ENCODE data around the gene HSPH1. TPM values are rescaled to one million over a fixed set of nuclear protein-coding genes. Genes with fewer than 3 reads are reported as not detected.

The HSPH1 gene
- total and polyA plus RNA-seq, 2 of the 8 experiments (the other 6 are each of a cell fraction or from before 2014, with no cell fraction given) = 14.2 to 145 TPM

DNA sequence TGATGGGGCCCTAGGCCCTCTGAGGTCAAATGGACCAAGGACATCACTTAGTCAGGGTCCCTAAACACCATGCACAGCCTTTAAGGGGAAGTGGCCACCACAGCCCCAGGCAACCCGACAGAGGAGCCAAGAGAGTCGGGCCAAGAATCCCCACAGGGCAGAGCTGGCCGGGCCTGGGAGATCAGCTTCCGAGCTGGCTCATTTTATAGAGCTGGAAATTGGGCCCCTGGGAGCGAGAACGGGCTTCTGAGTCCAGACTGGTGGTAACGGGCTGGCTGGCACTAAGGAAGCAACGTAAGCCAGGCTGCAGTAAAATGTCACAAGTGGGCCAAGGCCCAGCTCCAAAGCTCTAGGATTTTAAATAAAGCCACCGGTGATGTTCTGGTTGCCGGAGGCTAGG is 51.1 kb downstream of the HSPH1 start (continued):
- TF ChIP-seq, protein P1, sequence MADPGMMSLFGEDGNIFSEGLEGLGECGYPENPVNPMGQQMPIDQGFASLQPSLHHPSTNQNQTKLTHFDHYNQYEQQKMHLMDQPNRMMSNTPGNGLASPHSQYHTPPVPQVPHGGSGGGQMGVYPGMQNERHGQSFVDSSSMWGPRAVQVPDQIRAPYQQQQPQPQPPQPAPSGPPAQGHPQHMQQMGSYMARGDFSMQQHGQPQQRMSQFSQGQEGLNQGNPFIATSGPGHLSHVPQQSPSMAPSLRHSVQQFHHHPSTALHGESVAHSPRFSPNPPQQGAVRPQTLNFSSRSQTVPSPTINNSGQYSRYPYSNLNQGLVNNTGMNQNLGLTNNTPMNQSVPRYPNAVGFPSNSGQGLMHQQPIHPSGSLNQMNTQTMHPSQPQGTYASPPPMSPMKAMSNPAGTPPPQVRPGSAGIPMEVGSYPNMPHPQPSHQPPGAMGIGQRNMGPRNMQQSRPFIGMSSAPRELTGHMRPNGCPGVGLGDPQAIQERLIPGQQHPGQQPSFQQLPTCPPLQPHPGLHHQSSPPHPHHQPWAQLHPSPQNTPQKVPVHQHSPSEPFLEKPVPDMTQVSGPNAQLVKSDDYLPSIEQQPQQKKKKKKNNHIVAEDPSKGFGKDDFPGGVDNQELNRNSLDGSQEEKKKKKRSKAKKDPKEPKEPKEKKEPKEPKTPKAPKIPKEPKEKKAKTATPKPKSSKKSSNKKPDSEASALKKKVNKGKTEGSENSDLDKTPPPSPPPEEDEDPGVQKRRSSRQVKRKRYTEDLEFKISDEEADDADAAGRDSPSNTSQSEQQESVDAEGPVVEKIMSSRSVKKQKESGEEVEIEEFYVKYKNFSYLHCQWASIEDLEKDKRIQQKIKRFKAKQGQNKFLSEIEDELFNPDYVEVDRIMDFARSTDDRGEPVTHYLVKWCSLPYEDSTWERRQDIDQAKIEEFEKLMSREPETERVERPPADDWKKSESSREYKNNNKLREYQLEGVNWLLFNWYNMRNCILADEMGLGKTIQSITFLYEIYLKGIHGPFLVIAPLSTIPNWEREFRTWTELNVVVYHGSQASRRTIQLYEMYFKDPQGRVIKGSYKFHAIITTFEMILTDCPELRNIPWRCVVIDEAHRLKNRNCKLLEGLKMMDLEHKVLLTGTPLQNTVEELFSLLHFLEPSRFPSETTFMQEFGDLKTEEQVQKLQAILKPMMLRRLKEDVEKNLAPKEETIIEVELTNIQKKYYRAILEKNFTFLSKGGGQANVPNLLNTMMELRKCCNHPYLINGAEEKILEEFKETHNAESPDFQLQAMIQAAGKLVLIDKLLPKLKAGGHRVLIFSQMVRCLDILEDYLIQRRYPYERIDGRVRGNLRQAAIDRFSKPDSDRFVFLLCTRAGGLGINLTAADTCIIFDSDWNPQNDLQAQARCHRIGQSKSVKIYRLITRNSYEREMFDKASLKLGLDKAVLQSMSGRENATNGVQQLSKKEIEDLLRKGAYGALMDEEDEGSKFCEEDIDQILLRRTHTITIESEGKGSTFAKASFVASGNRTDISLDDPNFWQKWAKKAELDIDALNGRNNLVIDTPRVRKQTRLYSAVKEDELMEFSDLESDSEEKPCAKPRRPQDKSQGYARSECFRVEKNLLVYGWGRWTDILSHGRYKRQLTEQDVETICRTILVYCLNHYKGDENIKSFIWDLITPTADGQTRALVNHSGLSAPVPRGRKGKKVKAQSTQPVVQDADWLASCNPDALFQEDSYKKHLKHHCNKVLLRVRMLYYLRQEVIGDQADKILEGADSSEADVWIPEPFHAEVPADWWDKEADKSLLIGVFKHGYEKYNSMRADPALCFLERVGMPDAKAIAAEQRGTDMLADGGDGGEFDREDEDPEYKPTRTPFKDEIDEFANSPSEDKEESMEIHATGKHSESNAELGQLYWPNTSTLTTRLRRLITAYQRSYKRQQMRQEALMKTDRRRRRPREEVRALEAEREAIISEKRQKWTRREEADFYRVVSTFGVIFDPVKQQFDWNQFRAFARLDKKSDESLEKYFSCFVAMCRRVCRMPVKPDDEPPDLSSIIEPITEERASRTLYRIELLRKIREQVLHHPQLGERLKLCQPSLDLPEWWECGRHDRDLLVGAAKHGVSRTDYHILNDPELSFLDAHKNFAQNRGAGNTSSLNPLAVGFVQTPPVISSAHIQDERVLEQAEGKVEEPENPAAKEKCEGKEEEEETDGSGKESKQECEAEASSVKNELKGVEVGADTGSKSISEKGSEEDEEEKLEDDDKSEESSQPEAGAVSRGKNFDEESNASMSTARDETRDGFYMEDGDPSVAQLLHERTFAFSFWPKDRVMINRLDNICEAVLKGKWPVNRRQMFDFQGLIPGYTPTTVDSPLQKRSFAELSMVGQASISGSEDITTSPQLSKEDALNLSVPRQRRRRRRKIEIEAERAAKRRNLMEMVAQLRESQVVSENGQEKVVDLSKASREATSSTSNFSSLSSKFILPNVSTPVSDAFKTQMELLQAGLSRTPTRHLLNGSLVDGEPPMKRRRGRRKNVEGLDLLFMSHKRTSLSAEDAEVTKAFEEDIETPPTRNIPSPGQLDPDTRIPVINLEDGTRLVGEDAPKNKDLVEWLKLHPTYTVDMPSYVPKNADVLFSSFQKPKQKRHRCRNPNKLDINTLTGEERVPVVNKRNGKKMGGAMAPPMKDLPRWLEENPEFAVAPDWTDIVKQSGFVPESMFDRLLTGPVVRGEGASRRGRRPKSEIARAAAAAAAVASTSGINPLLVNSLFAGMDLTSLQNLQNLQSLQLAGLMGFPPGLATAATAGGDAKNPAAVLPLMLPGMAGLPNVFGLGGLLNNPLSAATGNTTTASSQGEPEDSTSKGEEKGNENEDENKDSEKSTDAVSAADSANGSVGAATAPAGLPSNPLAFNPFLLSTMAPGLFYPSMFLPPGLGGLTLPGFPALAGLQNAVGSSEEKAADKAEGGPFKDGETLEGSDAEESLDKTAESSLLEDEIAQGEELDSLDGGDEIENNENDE (IDR thresholded peaks at IDR 0.05; ENCODE audit: insufficient replicate concordance, low read length) = no peak
- TF ChIP-seq MAFK (IDR thresholded peaks at IDR 0.05; ENCODE audit: low read depth, low read length) (no peak), KDM4A (IDR thresholded peaks at IDR 0.05; ENCODE audit: low read depth, low read length, severe bottlenecking) (no peak), CBX5 (IDR thresholded peaks at IDR 0.05; ENCODE audit: low read depth, low read length) (no peak), TBP (IDR thresholded peaks at IDR 0.05; ENCODE audit: low read depth, low read length) (no peak)
- TF ChIP-seq, protein P2, sequence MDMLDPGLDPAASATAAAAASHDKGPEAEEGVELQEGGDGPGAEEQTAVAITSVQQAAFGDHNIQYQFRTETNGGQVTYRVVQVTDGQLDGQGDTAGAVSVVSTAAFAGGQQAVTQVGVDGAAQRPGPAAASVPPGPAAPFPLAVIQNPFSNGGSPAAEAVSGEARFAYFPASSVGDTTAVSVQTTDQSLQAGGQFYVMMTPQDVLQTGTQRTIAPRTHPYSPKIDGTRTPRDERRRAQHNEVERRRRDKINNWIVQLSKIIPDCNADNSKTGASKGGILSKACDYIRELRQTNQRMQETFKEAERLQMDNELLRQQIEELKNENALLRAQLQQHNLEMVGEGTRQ (IDR thresholded peaks at IDR 0.05; ENCODE audit: low read length) = no peak

Measured in H1 (cell line).